K562 (cell line): ENCODE data around the gene SEC14L3. TPM values are rescaled to one million over a fixed set of nuclear protein-coding genes. Genes with fewer than 3 reads are reported as not detected.

Experiments used
- CEBPG ChIP-seq, 3 experiments: fragments of 200-800 bp in 1 of 3; sonication (Bioruptor generic) in 1 of 3; sonication (generic) in 1 of 3; formaldehyde crosslinking in 1 of 3; IDR thresholded peaks in 2 of 3; conservative IDR thresholded peaks in 1 of 3; 2 replicates each; pipeline versions ENCODE4 v1.6.1 to v1.8.0; 2016 to 2022; ENCODE audit warnings: missing compliant biosample characterization in 2 of 3, missing genetic modification characterization in 2 of 3, mild to moderate bottlenecking in 1 of 3, missing genetic modification reagents in 1 of 3
- CSDE1 ChIP-seq, 2 experiments: fragments of 450-650 bp; IDR thresholded peaks; 2 replicates each; pipeline ENCODE4 v1.6.1; 2016; ENCODE audit warnings: mild to moderate bottlenecking in 1 of 2
- ELF4 ChIP-seq: fragments of 450-650 bp; formaldehyde crosslinking; IDR thresholded peaks from 2 replicates; pipeline ENCODE4 v1.4.0; 2022; ENCODE audit warnings: missing genetic modification characterization
- NEUROD1 ChIP-seq: fragments of 150-350 bp; IDR thresholded peaks from 2 replicates; pipeline ENCODE4 v1.6.1; 2014; ENCODE audit warnings: borderline replicate concordance, low read length, low read depth; ENCODE audit not compliant: partially characterized antibody
- PML ChIP-seq: IDR thresholded peaks from 2 replicates; pipeline ENCODE4 v1.6.1; 2012; ENCODE audit warnings: low read length, inconsistent platforms
- RFX7 ChIP-seq: fragments of 250-450 bp; sonication (Bioruptor Pico); IDR thresholded peaks from 2 replicates; pipeline ENCODE4 v1.5.1; 2021; ENCODE audit warnings: mild to moderate bottlenecking
- SETDB1 ChIP-seq: IDR thresholded peaks from one replicate; pipeline ENCODE4 v1.6.1; 2012; ENCODE audit warnings: low read length, control low read depth, inconsistent platforms
- SIX5 ChIP-seq, 2 experiments: IDR thresholded peaks; 2 replicates each; pipeline ENCODE4 v1.6.1; 2011; ENCODE audit warnings: low read length in 2 of 2, borderline replicate concordance in 1 of 2, low read depth in 1 of 2, mild to moderate bottlenecking in 1 of 2, moderate library complexity in 1 of 2; ENCODE audit not compliant: insufficient read depth in 1 of 2
- TAF1 ChIP-seq: IDR thresholded peaks from 2 replicates; pipeline ENCODE4 v1.6.1; 2011; ENCODE audit warnings: mild to moderate bottlenecking, low read length, moderate library complexity; ENCODE audit not compliant: insufficient read depth, control insufficient read depth, severe bottlenecking; ENCODE audit errors: extremely low read depth
- ZC3H11A ChIP-seq: IDR thresholded peaks from 2 replicates; pipeline ENCODE4 v1.6.1; 2012; ENCODE audit warnings: low read depth, low read length, improper control_type of control experiment
- ZFP36 ChIP-seq: fragments of 150-350 bp; IDR thresholded peaks from 2 replicates; pipeline ENCODE4 v1.6.1; 2018; ENCODE audit warnings: low read length, low read depth; ENCODE audit not compliant: partially characterized antibody
- ZKSCAN3 ChIP-seq: fragments of 250-450 bp; sonication (Bioruptor Pico); IDR thresholded peaks from 2 replicates; pipeline ENCODE4 v1.4.0; 2020
- ZNF12 ChIP-seq: sonication (generic); formaldehyde crosslinking; IDR thresholded peaks from 2 replicates; pipeline ENCODE4 v1.4.0; 2020; ENCODE audit warnings: mild to moderate bottlenecking, missing genetic modification reagents
- ZNF316 ChIP-seq: fragments of 450-650 bp; IDR thresholded peaks from 2 replicates; pipeline ENCODE4 v1.6.1; 2016
- ZNF445 ChIP-seq: fragments of 250-450 bp; sonication (Bioruptor Pico); IDR thresholded peaks from 2 replicates; pipeline ENCODE4 v1.4.0; 2020; ENCODE audit warnings: low read depth, mild to moderate bottlenecking, moderate library complexity
- ZNF586 ChIP-seq: fragments of 450-650 bp; formaldehyde crosslinking; conservative IDR thresholded peaks from 2 replicates; pipeline ENCODE4 v1.4.0; 2020; ENCODE audit warnings: mild to moderate bottlenecking, moderate library complexity
- ZNF717 ChIP-seq: fragments of 250-450 bp; sonication (Bioruptor Pico); IDR thresholded peaks from 2 replicates; pipeline ENCODE4 v1.5.0; 2021
- polyA plus RNA-seq, 8 experiments: library from polyadenylated mRNA; depleted of rRNA in 4 of 8; stranded (reverse) in 5 of 8; unstranded in 3 of 8; fragments of >200 nt; fragmentation: Nextera tagmentation in 2 of 8; fragmentation: Illumina TruSeq in 1 of 8; extraction: Ambion mirVana in 2 of 8; extraction: Trizol in 1 of 8; gene quantifications; 2 replicates each; pipeline versions ENCODE4 v1.2.1 to v1.2.3, GENCODE V29; 2011 to 2014; ENCODE audit warnings: inconsistent platforms in 1 of 8, missing spikeins in 1 of 8
- total RNA-seq, 7 experiments: library from RNA; depleted of rRNA in 6 of 7; stranded (reverse); fragments of >200 nt in 6 of 7; fragmentation: Illumina TruSeq in 2 of 7; extraction: Trizol in 2 of 7; gene quantifications; 2 replicates each; pipeline versions ENCODE4 v1.2.1 to v1.2.3, GENCODE V29; 2011 to 2021; ENCODE audit warnings: low replicate concordance in 1 of 7
- TF ChIP-seq, protein P1 (sequence below): fragments of 450-650 bp; formaldehyde crosslinking; IDR thresholded peaks from 2 replicates; pipeline ENCODE4 v1.4.0; 2022; ENCODE audit warnings: missing genetic modification characterization
- TF ChIP-seq, protein P2 (sequence below), 3 experiments: fragments of 200-800 bp in 1 of 3; sonication (Bioruptor generic) in 1 of 3; sonication (generic) in 1 of 3; formaldehyde crosslinking in 1 of 3; IDR thresholded peaks; 2 replicates each; pipeline versions ENCODE4 v1.6.1 to v1.8.0; 2016 to 2022; ENCODE audit warnings: mild to moderate bottlenecking in 2 of 3, missing compliant biosample characterization in 2 of 3, missing genetic modification characterization in 2 of 3, missing genetic modification reagents in 1 of 3
- TF ChIP-seq, protein P3 (sequence below), 2 experiments: fragments of 450-650 bp; IDR thresholded peaks; 2 replicates each; pipeline ENCODE4 v1.6.1; 2018; ENCODE audit warnings: mild to moderate bottlenecking in 2 of 2, low read depth in 1 of 2; ENCODE audit not compliant: partially characterized antibody in 2 of 2

SEC14L3 gene
- total and polyA plus RNA-seq, 9 of the 15 experiments (the other 6 are each of a cell fraction or from before 2014, with no cell fraction given), result not detected

DNA sequence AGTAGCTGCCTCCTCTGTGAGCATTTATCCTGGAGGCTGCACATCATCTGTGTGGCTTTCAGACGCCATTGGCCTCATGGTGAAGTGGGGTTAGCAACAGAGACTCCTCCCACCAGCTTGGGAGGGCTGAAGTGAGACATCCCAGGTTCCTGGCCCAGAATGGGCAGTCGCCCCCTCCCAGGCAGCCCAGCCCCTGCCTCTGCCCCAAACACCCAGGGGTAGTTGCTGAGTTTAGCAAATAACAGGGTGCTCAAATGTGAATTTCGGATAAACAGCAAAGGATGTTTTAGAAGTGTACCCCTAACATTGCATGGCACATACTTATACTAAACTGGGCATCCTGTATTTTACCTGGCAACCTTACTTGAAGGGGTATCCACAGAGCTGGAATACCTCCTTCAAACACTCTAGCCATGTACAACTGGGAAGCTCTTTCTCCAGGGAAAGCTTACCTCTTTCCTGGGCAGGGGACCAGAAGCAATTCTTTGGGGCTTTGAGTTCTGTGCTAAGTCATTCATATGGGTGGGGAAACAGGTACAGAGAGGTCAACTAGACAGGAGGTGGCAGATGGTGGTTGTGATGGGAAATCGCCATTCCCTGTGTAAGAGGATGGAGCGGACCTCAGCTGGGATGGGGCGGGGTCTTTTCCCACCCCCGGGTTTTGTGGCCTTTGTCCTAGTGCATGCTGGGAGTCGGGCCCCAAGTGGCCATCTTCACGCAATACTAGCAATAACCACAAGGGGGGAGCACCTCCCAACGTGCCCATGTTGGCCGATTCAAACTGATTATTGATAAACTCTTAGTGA lies 27.0 kb downstream of the SEC14L3 start (continued):
- TF ChIP-seq RFX7 (CRISPR knock-in tag) (no peak), SETDB1 (no peak), SIX5 (IDR thresholded peaks at IDR 0.05; ENCODE audit: borderline replicate concordance in 1 of 2, insufficient read depth in 1 of 2, low read depth in 1 of 2, low read length in 2 of 2) (no peak), ZNF445 (CRISPR knock-in tag) (peak; percentile 74; the same call in 1 of the 2 replicates), ZNF717 (peak; percentile 85; the same call in 1 of the 2 replicates), ELF4 (CRISPR knock-in tag) (0 out of 2 replicates have a peak, but pooled peaks have one; percentile 65), ZNF12 (CRISPR knock-in tag) (no peak), ZC3H11A (no peak), ZNF316 (peak; percentile 29; the same call in 1 of the 2 replicates), CEBPG (CRISPR knock-in tag; IDR thresholded peaks at IDR 0.05) (no peak), CEBPG (tag; conservative IDR thresholded peaks at IDR 0.05 in 1 of 2, IDR thresholded peaks at IDR 0.05 in 1 of 2) (no peak), ZNF586 (no peak), TAF1 (no peak), ZFP36 (peak; percentile 24), CSDE1 (IDR thresholded peaks at IDR 0.05) (no peak), NEUROD1 (no peak), PML (peak; percentile 92), ZKSCAN3 (CRISPR knock-in tag) (no peak)
- TF ChIP-seq, protein P1, sequence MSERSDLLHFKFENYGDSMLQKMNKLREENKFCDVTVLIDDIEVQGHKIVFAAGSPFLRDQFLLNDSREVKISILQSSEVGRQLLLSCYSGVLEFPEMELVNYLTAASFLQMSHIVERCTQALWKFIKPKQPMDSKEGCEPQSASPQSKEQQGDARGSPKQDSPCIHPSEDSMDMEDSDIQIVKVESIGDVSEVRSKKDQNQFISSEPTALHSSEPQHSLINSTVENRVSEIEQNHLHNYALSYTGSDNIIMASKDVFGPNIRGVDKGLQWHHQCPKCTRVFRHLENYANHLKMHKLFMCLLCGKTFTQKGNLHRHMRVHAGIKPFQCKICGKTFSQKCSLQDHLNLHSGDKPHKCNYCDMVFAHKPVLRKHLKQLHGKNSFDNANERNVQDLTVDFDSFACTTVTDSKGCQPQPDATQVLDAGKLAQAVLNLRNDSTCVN (CRISPR knock-in tag), result peak; percentile 47; the same call in 1 of the 2 replicates
- TF ChIP-seq, protein P2, sequence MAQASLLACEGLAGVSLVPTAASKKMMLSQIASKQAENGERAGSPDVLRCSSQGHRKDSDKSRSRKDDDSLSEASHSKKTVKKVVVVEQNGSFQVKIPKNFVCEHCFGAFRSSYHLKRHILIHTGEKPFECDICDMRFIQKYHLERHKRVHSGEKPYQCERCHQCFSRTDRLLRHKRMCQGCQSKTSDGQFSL (CRISPR knock-in tag; IDR thresholded peaks at IDR 0.05), result peak; percentile 35; the same call in 1 of the 2 replicates
- TF ChIP-seq, protein P2 (tag; IDR thresholded peaks at IDR 0.05), result no peak
- TF ChIP-seq, protein P3, sequence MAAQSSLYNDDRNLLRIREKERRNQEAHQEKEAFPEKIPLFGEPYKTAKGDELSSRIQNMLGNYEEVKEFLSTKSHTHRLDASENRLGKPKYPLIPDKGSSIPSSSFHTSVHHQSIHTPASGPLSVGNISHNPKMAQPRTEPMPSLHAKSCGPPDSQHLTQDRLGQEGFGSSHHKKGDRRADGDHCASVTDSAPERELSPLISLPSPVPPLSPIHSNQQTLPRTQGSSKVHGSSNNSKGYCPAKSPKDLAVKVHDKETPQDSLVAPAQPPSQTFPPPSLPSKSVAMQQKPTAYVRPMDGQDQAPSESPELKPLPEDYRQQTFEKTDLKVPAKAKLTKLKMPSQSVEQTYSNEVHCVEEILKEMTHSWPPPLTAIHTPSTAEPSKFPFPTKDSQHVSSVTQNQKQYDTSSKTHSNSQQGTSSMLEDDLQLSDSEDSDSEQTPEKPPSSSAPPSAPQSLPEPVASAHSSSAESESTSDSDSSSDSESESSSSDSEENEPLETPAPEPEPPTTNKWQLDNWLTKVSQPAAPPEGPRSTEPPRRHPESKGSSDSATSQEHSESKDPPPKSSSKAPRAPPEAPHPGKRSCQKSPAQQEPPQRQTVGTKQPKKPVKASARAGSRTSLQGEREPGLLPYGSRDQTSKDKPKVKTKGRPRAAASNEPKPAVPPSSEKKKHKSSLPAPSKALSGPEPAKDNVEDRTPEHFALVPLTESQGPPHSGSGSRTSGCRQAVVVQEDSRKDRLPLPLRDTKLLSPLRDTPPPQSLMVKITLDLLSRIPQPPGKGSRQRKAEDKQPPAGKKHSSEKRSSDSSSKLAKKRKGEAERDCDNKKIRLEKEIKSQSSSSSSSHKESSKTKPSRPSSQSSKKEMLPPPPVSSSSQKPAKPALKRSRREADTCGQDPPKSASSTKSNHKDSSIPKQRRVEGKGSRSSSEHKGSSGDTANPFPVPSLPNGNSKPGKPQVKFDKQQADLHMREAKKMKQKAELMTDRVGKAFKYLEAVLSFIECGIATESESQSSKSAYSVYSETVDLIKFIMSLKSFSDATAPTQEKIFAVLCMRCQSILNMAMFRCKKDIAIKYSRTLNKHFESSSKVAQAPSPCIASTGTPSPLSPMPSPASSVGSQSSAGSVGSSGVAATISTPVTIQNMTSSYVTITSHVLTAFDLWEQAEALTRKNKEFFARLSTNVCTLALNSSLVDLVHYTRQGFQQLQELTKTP (IDR thresholded peaks at IDR 0.05; ENCODE audit: low read depth in 1 of 2, partially characterized antibody in 2 of 2), result peak in 1 of 2 experiments; percentile 48
